Ishikawa (cell line): Measurements from ENCODE around the gene PPP2R5B.

ENCODE experiments used
- CEBPB ChIP-seq: IDR thresholded peaks from 2 replicates; pipeline ENCODE4 v1.6.1; 2012
- EGR1 ChIP-seq: IDR thresholded peaks from 2 replicates; pipeline ENCODE4 v1.6.1; 2012
- EP300 ChIP-seq: IDR thresholded peaks from 2 replicates; pipeline ENCODE4 v1.6.1; 2012; ENCODE audit warnings: borderline replicate concordance
- NFIC ChIP-seq: IDR thresholded peaks from 2 replicates; pipeline ENCODE4 v1.6.1; 2012
- RAD21 ChIP-seq: IDR thresholded peaks from 2 replicates; pipeline ENCODE4 v1.6.1; 2012; ENCODE audit warnings: low read depth
- TAF1 ChIP-seq: IDR thresholded peaks from 2 replicates; pipeline ENCODE4 v1.6.1; 2012; ENCODE audit warnings: low read depth, mild to moderate bottlenecking
- TCF12 ChIP-seq: IDR thresholded peaks from 2 replicates; pipeline ENCODE4 v1.6.1; 2012; ENCODE audit warnings: low read depth
- YY1 ChIP-seq: IDR thresholded peaks from 2 replicates; pipeline ENCODE4 v1.6.1; 2012; ENCODE audit warnings: low read depth
- TF ChIP-seq, protein P1 (sequence below): IDR thresholded peaks from 2 replicates; pipeline ENCODE4 v1.6.1; 2012; ENCODE audit warnings: low read depth, mild to moderate bottlenecking
- TF ChIP-seq, protein P2 (sequence below): IDR thresholded peaks from 2 replicates; pipeline ENCODE4 v1.6.1; 2012

- TF ChIP-seq NFIC (no peak), EGR1 (no peak), EP300 (no peak), RAD21 (no peak), TCF12 (no peak), TAF1 (no peak), CEBPB (no peak), YY1 (no peak)
- TF ChIP-seq, protein P1, sequence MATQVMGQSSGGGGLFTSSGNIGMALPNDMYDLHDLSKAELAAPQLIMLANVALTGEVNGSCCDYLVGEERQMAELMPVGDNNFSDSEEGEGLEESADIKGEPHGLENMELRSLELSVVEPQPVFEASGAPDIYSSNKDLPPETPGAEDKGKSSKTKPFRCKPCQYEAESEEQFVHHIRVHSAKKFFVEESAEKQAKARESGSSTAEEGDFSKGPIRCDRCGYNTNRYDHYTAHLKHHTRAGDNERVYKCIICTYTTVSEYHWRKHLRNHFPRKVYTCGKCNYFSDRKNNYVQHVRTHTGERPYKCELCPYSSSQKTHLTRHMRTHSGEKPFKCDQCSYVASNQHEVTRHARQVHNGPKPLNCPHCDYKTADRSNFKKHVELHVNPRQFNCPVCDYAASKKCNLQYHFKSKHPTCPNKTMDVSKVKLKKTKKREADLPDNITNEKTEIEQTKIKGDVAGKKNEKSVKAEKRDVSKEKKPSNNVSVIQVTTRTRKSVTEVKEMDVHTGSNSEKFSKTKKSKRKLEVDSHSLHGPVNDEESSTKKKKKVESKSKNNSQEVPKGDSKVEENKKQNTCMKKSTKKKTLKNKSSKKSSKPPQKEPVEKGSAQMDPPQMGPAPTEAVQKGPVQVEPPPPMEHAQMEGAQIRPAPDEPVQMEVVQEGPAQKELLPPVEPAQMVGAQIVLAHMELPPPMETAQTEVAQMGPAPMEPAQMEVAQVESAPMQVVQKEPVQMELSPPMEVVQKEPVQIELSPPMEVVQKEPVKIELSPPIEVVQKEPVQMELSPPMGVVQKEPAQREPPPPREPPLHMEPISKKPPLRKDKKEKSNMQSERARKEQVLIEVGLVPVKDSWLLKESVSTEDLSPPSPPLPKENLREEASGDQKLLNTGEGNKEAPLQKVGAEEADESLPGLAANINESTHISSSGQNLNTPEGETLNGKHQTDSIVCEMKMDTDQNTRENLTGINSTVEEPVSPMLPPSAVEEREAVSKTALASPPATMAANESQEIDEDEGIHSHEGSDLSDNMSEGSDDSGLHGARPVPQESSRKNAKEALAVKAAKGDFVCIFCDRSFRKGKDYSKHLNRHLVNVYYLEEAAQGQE: no peak
- TF ChIP-seq, protein P2, sequence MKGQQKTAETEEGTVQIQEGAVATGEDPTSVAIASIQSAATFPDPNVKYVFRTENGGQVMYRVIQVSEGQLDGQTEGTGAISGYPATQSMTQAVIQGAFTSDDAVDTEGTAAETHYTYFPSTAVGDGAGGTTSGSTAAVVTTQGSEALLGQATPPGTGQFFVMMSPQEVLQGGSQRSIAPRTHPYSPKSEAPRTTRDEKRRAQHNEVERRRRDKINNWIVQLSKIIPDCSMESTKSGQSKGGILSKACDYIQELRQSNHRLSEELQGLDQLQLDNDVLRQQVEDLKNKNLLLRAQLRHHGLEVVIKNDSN: no peak
These were observed 2.2 kb downstream of the PPP2R5B start for GRCh38 chr11:64926689-64927088.
